Measurements from ENCODE around the gene SLC22A17.

Gene SLC22A17

DNA sequence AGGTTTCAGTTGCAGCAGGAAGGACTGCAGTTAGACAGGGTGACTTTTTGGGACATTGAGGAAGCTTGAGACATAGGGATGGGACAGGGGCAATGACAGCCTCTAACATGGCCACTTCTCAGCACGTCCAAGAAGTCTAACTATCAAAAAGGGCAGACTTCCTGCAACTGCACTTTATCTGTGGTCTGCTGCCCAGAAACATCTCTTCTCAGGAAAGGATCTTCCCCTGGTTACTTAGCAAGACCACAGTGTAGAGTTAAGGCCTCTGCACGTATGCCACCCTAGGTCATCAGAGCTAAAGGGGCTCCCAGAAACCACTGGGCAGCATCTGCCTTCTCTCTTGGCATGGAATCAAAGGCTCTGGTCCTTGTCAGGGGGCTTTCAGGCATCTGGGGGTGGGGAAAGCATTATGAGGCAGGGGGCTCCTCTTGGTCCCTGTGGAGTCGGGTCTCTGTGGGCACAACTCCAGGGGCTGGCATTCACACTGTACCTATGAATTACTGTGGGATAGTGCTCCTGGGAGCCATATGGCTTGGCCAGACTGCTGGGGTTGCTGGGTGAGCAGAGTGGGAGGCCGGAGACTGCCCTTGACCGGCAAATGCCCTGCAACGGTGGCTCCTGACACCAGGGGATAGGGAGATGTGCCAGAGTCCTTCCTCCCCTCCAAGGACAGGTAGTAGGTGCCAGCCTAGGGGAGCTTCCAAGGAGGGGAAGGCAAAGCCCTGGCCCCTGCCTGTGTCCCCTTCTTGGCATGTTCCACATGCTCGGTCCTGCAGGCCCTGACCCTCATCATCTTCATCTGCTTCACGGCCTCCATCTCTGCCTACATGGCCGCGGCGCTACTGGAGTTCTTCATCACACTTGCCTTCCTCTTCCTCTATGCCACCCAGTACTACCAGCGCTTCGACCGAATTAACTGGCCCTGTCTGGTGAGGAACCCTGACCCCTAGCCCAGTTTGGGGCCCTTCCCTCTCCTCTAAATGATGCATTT, 25.2 kb upstream of the SLC22A17 start:
- Mint-ChIP-seq H3K27ac (no peak overlapping the region), H3K4me1 (ENCODE audit: low read depth) (no peaks in the 10 kb centered on the region), H3K27me3 (peaks cover 11% of the 10 kb centered on the region), H3K36me3 (ENCODE audit: low read depth) (no peaks in the 10 kb centered on the region), H3K4me3 (no peak overlapping the region), H3K9me3 (no peaks in the 10 kb centered on the region)
- intact Hi-C loops (cut with micrococcal nuclease) = no loop called here

- Mint-ChIP-seq H3K27me3 (peaks cover 8% of the 10 kb centered on the region), H3K4me3 (no peak overlapping the region), H3K36me3 (ENCODE audit: low read depth) (no peaks in the 10 kb centered on the region), H3K4me1 (ENCODE audit: low read depth) (no peaks in the 10 kb centered on the region), H3K9me3 (no peaks in the 10 kb centered on the region), H3K27ac (no peak overlapping the region)
- intact Hi-C loops (cut with micrococcal nuclease) = no loop called here
Observed at GRCh38 chr14:23377198-23377550, 24.5 kb upstream of the SLC22A17 start.

DNA sequence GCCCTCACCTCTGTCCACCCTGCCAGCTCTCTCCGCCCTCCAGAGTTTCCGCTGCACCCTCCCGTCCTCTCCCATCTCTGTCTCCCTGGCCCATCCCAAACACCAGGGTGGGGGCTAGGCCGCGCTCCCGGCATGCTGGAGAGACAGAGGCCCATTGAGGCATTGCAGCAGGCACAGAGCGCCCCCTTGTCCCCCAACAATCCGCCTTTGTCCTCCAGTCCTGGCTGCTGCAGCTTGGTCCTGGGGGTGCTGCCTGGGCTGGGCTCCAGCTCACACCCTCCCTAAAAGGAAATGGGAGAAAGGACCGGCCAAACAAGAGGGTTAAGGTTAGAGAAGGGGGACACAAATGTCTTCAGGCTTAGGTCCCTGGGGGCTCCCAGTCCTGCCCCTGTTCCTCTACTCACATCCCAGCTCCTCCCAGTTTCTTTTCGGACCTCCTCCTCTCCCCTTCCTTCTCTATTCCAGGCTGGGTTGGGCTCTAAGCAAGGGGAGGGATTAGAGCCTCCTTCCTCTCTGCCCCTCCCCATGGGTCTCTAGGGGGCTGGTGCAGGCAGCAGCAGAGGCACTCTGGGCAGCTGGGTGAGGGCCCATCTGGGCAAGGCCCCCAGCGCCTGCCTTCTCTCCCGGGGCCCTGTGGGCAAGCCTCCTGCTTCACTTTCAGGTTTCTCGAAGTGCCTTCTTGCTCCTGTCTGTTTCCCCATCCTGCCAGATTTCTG, 24.0 kb upstream of the SLC22A17 start, which contains the start of gene CMTM5:
CMTM5 (plus strand) TSS at position 565 of the 716 bp plus-strand sequence. CDS start 206 bp downstream, outside the sequence.
- Mint-ChIP-seq H3K36me3 (ENCODE audit: low read depth) (no peaks in the 10 kb centered on the region), H3K27ac (no peak within 1 kb of the TSS), H3K4me1 (ENCODE audit: low read depth) (no peaks in the 10 kb centered on the region), H3K9me3 (no peaks in the 10 kb centered on the region), H3K27me3 (peaks cover 5% of the 10 kb centered on the region), H3K4me3 (no peak within 1 kb of the TSS)
- intact Hi-C loops (cut with micrococcal nuclease) = no loop called here

- H3K4me3 Mint-ChIP-seq = no peak overlapping the region
- intact Hi-C loops (cut with micrococcal nuclease) = no loop called here
Observed at GRCh38 chr14:23375527-23376251, 23.0 kb upstream of the SLC22A17 start.

GRCh38 chr14:23373041-23373440, 20.4 kb upstream of the SLC22A17 start:
- Mint-ChIP-seq H3K27ac (no peak overlapping the region), H3K4me3 (no peak overlapping the region), H3K4me1 (ENCODE audit: low read depth) (no peaks in the 10 kb centered on the region), H3K9me3 (no peaks in the 10 kb centered on the region), H3K36me3 (ENCODE audit: low read depth) (no peaks in the 10 kb centered on the region), H3K27me3 (peaks cover 15% of the 10 kb centered on the region)
- intact Hi-C loops (cut with micrococcal nuclease) = no loop called here

More at GRCh38 chr14:23375527-23376251, 23.0 kb upstream of the SLC22A17 start:
- H3K27ac Mint-ChIP-seq = no peak overlapping the region
- no peaks in the 10 kb centered on the region for H3K36me3 Mint-ChIP-seq (ENCODE audit: low read depth)
- peaks cover 2% of the 10 kb centered on the region for H3K27me3 Mint-ChIP-seq
- H3K4me1 Mint-ChIP-seq (ENCODE audit: low read depth) = no peaks in the 10 kb centered on the region
- no peaks in the 10 kb centered on the region for H3K9me3 Mint-ChIP-seq

- intact Hi-C loops (cut with micrococcal nuclease) = no loop called here
- no peaks in the 10 kb centered on the region for H3K9me3 Mint-ChIP-seq
- H3K4me3 Mint-ChIP-seq = no peak within 1 kb of the TSS
- no peak within 1 kb of the TSS for H3K27ac Mint-ChIP-seq
- no peaks in the 10 kb centered on the region for H3K4me1 Mint-ChIP-seq (ENCODE audit: low read depth)
- peaks cover 19% of the 10 kb centered on the region for H3K27me3 Mint-ChIP-seq
- H3K36me3 Mint-ChIP-seq (ENCODE audit: low read depth) = no peaks in the 10 kb centered on the region
Observed at GRCh38 chr14:23372509-23372908, 19.8 kb upstream of the SLC22A17 start, which contains the start of gene IL25. TSS of gene IL25 (plus strand) at chr14:23372809.

GRCh38 chr14:23371865-23372264, 19.2 kb upstream of the SLC22A17 start:
- peaks cover 25% of the 10 kb centered on the region for H3K27me3 Mint-ChIP-seq
- intact Hi-C loops (cut with micrococcal nuclease) = no loop called here
- no peak overlapping the region for H3K27ac Mint-ChIP-seq
- H3K9me3 Mint-ChIP-seq = no peaks in the 10 kb centered on the region
- no peak overlapping the region for H3K4me3 Mint-ChIP-seq
- no peaks in the 10 kb centered on the region for H3K4me1 Mint-ChIP-seq (ENCODE audit: low read depth)
- no peaks in the 10 kb centered on the region for H3K36me3 Mint-ChIP-seq (ENCODE audit: low read depth)

GRCh38 chr14:23370221-23370620, 17.5 kb upstream of the SLC22A17 start:
- Mint-ChIP-seq H3K4me3 (no peak overlapping the region), H3K27ac (no peak overlapping the region), H3K4me1 (ENCODE audit: low read depth) (no peaks in the 10 kb centered on the region), H3K9me3 (no peaks in the 10 kb centered on the region), H3K36me3 (ENCODE audit: low read depth) (no peaks in the 10 kb centered on the region), H3K27me3 (peaks cover 38% of the 10 kb centered on the region)
- intact Hi-C loops (cut with micrococcal nuclease) = no loop called here

- Mint-ChIP-seq H3K9me3 (no peaks in the 10 kb centered on the region), H3K4me3 (no peak overlapping the region), H3K36me3 (ENCODE audit: low read depth) (no peaks in the 10 kb centered on the region), H3K27ac (no peak overlapping the region), H3K4me1 (ENCODE audit: low read depth) (no peaks in the 10 kb centered on the region), H3K27me3 (peaks cover 61% of the 10 kb centered on the region)
- intact Hi-C loops (cut with micrococcal nuclease) = no loop called here
Observed at GRCh38 chr14:23366426-23366921, 13.8 kb upstream of the SLC22A17 start.

DNA sequence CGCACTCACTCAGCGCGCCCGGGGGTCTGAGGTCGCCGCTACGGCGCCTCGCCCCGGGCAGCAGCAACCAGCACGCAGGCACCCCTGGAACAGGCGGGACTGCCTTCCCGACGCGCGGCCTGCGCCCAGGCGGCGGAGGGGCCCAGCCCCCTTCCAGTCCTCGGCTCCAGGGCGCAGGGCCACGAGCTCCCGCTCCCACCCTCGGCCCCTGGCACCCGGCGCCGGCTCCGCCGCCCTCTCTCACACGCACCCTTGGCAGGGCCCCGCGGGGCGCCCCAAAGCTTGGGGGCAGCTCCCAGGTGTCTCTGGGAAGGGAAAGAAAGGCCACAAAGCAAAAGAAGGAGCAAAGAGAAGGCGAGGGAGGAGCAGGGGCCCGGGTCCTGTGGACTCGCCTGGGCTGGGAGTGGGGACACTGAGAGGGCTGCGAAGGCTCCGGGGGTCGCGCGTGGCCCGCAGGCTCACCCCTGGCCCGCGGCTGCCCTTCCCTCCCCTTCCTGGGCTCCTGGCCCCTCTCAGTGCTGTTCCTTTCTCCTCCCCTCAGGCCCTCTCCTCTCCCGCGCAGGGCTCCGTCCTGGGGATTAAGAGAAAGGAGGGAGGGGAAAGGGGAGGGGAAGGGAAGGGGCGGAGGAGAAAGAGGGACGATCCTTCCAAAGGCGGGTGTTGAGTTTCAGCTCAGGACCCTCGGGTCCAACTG, 13.2 kb upstream of the SLC22A17 start:
- Mint-ChIP-seq H3K27me3 (peaks cover 61% of the 10 kb centered on the region), H3K4me1 (ENCODE audit: low read depth) (no peaks in the 10 kb centered on the region), H3K36me3 (ENCODE audit: low read depth) (no peaks in the 10 kb centered on the region), H3K27ac (no peak overlapping the region), H3K4me3 (no peak overlapping the region), H3K9me3 (no peaks in the 10 kb centered on the region)
- intact Hi-C loops (cut with micrococcal nuclease) = no loop called here

GRCh38 chr14:23365036-23365731, 12.5 kb upstream of the SLC22A17 start, which contains the start of gene EFS:
TSS of gene EFS (minus strand) at chr14:23365172. CDS start at chr14:23365025, 147 bp downstream.
- intact Hi-C loops (cut with micrococcal nuclease) = no loop called here
- H3K36me3 Mint-ChIP-seq (ENCODE audit: low read depth) = no peaks in the 10 kb centered on the region
- peaks cover 58% of the 10 kb centered on the region for H3K27me3 Mint-ChIP-seq
- no peak within 1 kb of the TSS for H3K4me3 Mint-ChIP-seq
- no peaks in the 10 kb centered on the region for H3K9me3 Mint-ChIP-seq
- H3K4me1 Mint-ChIP-seq (ENCODE audit: low read depth) = no peaks in the 10 kb centered on the region
- H3K27ac Mint-ChIP-seq = no peak within 1 kb of the TSS

DNA sequence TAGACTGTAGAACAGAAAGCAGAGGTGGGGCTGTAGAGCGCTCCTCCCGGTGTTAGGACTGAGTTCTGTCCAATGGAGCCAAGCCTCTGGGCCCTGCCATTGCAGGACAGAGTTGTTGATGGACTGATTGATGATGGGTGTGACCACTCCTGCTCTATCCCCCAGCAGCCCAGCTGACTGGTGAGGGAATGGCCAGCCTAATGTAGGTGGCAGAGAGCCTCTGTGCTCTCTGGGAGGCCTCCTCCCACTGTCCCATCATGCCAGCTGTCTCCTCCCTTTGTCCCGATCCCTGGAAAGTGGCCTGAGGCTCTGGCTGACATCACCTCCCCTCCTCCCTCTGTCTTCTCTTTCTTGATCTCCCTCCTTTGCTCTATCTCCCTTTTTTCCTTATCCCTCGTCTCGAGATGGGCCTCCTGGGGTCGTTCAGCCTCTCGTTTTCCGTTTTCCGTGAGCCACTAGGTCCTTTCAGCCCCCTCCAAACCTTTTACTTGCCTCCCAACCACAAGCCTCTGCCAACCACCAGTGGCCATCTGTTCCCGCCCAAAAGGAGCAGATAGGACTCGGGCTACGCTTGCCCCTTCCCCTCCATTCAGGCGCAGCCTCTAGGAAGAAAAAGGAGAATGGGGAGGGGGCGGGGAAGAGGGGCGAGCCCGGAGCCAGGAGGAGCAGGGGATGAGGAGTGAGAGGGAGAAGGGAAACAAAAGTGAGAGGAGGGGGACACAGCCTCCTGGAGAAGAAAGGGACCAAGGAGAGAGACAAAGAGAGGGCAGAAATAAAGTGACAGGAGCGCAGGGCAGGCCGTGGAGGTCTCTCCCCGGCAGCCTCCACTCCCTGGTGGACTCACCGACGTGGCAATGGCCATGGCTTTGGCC, 11.7 kb upstream of the SLC22A17 start:
- Mint-ChIP-seq H3K27me3 (peaks cover 56% of the 10 kb centered on the region), H3K36me3 (ENCODE audit: low read depth) (no peaks in the 10 kb centered on the region), H3K4me3 (no peak overlapping the region), H3K27ac (no peak overlapping the region), H3K9me3 (no peaks in the 10 kb centered on the region), H3K4me1 (ENCODE audit: low read depth) (no peaks in the 10 kb centered on the region)
- intact Hi-C loops (cut with micrococcal nuclease) = no loop called here

Data from dendritic cell treated with granulocyte-macrophage colony-stimulating factor and Interleukin-4, amounts not matched to agents 40 ng/mL and 50 ng/mL, for 4 days (primary cell).